ENCODE data around the gene ZNF611. TPM values are rescaled to one million over a fixed set of nuclear protein-coding genes. Genes with fewer than 3 reads are reported as not detected.
A peak's percentile ranks its signal among the peaks of the same experiment; 100 is the strongest.

ZNF611 gene
- total and polyA plus RNA-seq, 10 of the 15 experiments (the other 5 are each of a cell fraction or from before 2014, with no cell fraction given): 1.4 to 16.8 (median 7.6) TPM

DNA sequence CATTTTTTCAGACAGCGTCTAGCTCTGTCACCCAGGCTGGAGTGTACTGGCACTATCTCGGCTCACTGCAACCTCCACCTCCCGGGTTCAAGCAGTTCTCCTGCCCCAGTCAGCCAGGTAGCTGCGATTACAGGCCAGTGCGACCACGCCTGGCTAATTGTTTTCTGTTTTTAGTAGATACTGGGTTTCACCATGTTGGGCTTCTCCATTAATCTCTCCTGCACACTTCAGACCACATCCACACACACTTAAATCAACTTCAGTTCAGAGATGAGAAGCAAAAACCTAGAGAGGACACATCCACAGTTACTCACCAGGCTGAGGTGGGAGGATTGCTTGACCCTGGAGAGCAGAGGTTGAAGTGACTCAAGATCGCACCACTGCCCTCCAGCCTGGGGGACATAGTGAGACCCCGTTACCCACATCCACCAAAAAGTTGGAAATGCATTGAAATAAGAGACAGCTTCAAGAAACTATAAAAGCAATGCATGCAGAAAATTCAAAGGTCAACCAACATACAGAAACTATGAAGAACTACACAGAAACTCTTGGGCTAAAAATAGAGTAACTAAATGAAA lies 42.3 kb downstream of the ZNF611 start:
- in situ Hi-C loops (cut with MboI): no loop called here
- Histone ChIP-seq H3K9ac (ENCODE audit: control insufficient read depth, insufficient read depth, low read length) (no peak overlapping the region), H3K36me3 (ENCODE audit: control insufficient read depth in 2 of 2, insufficient read depth in 2 of 2, low read length in 1 of 2) (no peaks in the 10 kb centered on the region), H4K20me1 (ENCODE audit: control insufficient read depth, insufficient read depth) (no peaks in the 10 kb centered on the region), H3K79me2 (ENCODE audit: control insufficient read depth, insufficient read depth, low read length) (peaks cover 7% of the 10 kb centered on the region), H3K27ac (ENCODE audit: control insufficient read depth, insufficient read depth) (no peak overlapping the region), H3K4me3 (no peak overlapping the region), H2AFZ (ENCODE audit: control insufficient read depth, low read depth, low read length) (no peak overlapping the region), H3K9me3 (replicated peaks; ENCODE audit: control insufficient read depth, insufficient read depth, low read length) (peaks cover 1% of the 10 kb centered on the region), H3K4me2 (ENCODE audit: control insufficient read depth, insufficient read depth) (no peak overlapping the region), H3K4me1 (ENCODE audit: control insufficient read depth, insufficient read depth, low read length) (peaks cover 7% of the 10 kb centered on the region), H3K27me3 (replicated peaks in 1 of 2; ENCODE audit: control insufficient read depth in 2 of 2, insufficient read depth in 2 of 2, low read length in 1 of 2) (no peaks in the 10 kb centered on the region)
- ChIA-PET RAD21 (ENCODE audit: unreplicated experiment) (interaction anchor here (1.9 to 2.0 kb wide), 2 partner anchors 23 to 91 kb away, joined by 7 to 10 read pairs; no protein-coding TSS in a partner anchor), CTCF (interaction anchor here (0.7 to 1.4 kb wide), 4 partner anchors 14 to 425 kb away, joined by 3 read pairs; no protein-coding TSS in a partner anchor), SMC1A (ENCODE audit: uncharacterized antibody, unreplicated experiment) (interaction anchor here (0.6 to 2.0 kb wide), 5 partner anchors 11 to 417 kb away, joined by 4 to 8 read pairs (median 4); no protein-coding TSS in a partner anchor), POLR2A (interaction anchor here (1.4 kb wide), 1 partner anchor 11 kb away, joined by 11 read pairs; no protein-coding TSS in a partner anchor)
- intact Hi-C loops (cut with micrococcal nuclease; ENCODE audit: unreplicated experiment): loop anchor here (5.0 kb wide), 3 partner anchors 40 to 95 kb away; partner anchors contain the start of gene ZNF600
- ATAC-seq (peak; percentile 43), DNase-seq (ENCODE audit: low read depth, low spot score) (no peak), FAIRE-seq (no peak)
- no TSS peak for BruUV-seq (replicated peaks)
- WGBS (ENCODE audit: insufficient coverage, insufficient replicate concordance, low lambda C conversion rate, missing lambda C conversion rate): 77% methylated on average over 8 of the region's 8 CpGs
- TF ChIP-seq NR2F1 (conservative IDR thresholded peaks at IDR 0.05) (peak; percentile 89), BCLAF1 (IDR thresholded peaks at IDR 0.05) (no peak), YY1 (IDR thresholded peaks at IDR 0.05; ENCODE audit: low read depth, low read length) (no peak), E2F4 (IDR thresholded peaks at IDR 0.05; ENCODE audit: low read depth, low read length) (no peak), PRDM15 (CRISPR knock-in tag; IDR thresholded peaks at IDR 0.05) (no peak), IKZF1 (conservative IDR thresholded peaks at IDR 0.05) (no peak; the same call in 1 of the 2 replicates), CEBPZ (IDR thresholded peaks at IDR 0.05; ENCODE audit: low read depth, low read length) (no peak), POLR2AphosphoS5 (IDR thresholded peaks at IDR 0.05; ENCODE audit: low read length) (no peak), TCF7 (IDR thresholded peaks at IDR 0.05; ENCODE audit: borderline replicate concordance) (no peak), BHLHE40 (IDR thresholded peaks at IDR 0.05; ENCODE audit: borderline replicate concordance in 1 of 2, low read depth in 2 of 2, low read length in 1 of 2) (peak in 1 of 2 experiments; percentile 78; a peak in 2 of 4 replicates), GABPA (IDR thresholded peaks at IDR 0.05; ENCODE audit: low read depth) (no peak), BCL11A (IDR thresholded peaks at IDR 0.05; ENCODE audit: low read depth, low read length) (no peak)
